HG03103 (cell line): ENCODE results near the gene RPP25L.

ENCODE experiments used
- ATAC-seq: cut with Tn5 transposase; IDR thresholded peaks from one replicate; pipeline ENCODE4 v1.9.1; 2021; ENCODE audit warnings: low read depth; ENCODE audit not compliant: unreplicated experiment

Gene RPP25L

DNA sequence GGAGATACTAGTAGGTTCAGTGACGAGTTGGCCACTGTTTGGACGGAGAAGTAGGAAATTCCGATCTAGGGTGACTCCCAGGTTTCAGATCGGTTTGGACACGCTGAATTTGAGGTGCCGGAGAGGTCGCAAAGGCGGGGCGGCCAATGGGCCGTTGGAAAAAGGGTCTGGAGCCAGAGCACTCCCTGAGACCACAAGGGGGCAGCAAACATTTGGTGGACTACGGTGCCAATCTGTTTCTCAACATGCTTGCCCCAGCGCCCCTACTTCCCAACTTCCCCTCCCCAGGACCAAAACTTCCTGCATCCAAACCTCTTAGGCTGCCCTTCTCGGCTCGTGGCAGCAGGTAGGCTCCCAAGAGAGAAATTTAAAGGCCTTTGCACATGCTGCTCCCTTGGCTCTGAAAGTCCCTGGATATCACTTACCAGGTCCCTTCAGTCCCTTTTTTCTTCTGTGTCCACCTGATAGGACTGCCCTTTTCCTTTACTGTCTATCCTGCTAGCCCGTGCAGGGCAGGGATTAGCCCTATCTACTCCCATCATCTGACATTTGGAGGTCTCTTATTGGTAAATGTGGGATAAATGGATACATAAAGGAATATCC lies 992 bp upstream of the RPP25L start:
- ATAC-seq = no peak

DNA sequence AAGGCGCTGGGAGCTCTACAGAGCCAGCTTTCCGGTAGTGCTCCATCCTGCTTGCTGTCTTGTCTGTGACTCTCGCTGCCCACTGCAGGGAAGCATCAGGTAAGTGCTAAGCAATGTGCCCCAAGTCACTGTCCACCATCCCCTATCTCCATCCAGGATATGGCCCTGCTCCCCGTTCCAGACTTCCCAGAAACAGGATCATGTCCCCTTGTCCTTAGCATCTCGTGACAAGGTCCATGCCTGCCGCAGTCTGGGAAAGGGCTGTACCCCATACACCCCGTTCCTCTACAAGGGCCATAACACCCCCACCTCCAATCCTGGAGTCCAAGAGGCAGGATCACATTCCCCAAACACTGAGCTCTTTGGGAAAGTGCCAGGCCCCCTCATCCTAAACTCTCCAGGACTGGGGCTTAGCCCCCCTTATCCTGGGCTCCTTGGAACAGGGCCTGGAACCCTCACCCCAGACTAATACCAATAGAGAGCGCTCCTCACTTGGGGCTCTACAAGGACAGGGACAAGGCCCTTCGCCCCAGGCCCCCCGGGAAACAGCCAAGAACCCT lies 566 bp downstream of the RPP25L start:
- no peak for ATAC-seq

DNA sequence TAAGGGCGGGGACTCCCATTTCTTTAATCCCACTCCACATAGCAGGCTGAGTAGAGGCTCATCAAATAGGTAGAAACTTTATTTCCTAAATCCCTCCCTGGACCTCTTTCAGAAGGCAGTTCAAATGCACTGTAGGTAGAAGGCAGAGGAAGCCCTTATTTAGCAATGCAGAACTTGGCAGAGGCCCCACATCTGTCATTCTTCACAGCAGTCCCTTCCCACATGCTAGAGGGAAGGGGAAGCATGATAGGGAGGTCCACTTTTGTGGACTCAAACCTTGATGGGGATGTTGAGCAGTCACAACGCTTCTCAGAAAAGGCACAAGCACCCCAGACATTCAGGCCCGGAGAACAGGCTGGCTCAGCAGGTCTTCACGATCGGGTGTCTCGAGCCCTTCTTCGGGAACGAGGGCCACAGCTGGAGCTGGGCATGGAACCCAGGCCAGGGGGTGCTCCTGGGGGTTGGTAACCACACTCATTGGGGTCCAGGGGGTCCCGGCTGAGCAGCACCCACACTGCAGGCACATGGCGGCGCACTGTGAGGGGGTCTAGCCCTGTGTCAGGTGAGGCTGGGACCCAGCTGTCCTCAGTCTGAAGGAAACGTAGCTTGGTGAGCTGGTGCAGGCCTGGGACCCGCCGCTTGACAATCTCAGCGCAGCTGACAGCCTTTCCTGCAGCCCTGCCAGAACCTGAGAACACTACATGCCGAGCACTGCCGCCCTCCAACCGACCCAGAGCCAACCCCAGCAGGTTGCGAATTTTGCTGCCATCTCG lies 1.3 kb downstream of the RPP25L start:
- no peak for ATAC-seq

DNA sequence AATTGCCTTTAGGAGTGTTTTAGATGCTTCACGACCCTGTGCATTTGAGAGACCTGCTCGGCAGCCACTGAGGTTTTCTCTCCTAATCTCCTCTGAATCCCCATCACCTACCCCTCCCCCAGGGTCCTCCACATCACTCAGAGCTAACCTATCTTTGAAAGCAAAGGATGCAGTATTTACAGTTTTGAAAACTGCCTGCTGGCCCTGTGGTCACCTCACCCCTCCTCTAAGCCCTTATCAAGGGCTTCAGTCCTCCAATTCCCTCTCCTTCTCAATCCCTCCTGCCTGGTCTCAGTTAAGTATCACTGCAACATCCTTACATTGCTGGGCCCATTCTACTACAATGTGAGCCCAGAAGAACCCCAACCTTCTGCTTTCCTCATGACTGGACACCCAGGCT lies 4.6 kb downstream of the RPP25L start:
- ATAC-seq = no peak

DNA sequence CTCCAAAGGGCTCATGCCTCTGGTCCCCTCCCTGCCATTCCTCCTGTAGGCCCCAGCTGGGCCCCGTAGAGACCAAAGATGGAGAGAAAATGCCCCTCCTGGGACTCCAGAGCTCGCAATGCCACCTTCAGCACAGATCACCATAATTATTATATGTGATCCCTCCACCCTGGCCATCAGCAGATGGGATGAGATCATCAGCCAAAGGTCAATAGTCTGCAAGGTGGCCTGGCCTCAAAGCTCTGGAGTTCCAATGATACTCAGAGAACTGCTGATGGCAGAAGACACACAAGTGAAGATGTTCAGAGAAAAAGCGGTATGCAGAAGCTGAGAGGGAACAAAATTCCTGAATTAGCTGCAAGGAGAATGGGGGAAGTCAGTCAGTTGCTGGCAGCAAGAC lies 5.0 kb downstream of the RPP25L start:
- ATAC-seq = no peak

DNA sequence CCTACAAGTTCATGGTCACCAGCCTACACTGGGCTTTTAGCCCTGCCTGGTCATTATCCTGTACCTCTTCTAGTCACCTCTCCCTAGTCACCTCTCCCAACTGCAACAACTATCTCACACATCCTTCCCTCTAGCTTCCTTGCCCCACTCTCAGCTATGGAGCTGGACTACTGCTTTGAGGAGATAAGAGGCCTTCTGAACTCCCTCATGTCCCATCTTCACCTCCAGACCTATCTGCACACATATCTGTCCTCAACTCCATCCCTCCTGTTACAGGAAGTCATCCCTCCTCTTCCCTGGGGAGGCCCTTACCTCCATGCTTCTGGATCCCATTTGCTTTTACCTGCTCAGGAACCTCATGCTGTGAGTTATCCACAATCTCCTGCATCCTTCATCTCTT lies 5.7 kb downstream of the RPP25L start:
- no peak for ATAC-seq

DNA sequence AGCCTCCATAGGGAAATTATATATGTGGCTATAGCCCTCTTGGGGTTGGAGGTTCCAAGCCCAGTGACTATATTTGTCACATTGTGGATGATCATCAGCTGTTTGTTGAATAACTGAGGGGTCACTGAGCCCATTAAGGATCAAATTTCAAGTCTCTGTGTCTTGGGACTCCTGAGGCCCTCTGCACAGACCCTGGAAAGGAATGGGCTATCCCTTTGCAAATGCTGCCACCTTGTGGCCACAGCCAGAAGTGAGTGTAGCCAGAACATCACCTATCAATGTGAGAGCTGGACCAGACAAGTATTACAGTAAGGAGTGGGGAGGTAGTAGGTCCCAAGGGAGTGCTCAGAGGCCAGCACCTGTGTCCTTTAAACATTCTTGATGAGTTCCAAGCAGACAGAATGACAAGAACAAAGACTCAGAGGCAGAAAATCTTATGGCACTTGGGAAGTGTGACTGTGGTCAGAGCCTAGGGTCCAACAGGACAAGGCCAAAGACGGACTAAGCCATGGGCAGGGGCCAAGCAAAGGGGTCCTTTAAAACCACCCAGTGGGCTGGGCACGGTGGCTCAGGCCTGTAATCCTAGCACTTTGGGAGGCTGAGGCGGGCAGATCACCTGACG lies 8.2 kb downstream of the RPP25L start:
- no peak for ATAC-seq

- no peak for ATAC-seq
Measured at GRCh38 chr9:34601937-34602573, 9.8 kb downstream of the RPP25L start.

DNA sequence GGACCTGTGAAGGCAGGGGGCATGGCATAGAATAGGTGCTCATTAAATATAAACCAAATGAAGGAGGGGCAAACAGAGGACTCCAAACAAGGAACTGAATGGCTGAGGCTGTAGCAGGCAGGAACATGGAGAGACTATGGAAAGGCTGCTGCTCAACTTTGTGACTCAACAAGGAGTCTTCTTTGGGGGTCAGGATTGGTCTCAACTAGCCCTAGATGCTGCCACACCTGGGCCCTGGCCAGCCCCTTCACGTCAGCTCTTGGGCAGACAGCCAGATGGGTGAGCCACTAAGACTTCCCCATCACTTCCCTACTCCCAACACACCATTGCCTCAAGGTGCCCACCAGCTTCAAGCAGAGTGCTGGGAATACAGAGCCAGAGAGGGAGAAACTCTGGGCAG lies 11.0 kb downstream of the RPP25L start:
- no peak for ATAC-seq

DNA sequence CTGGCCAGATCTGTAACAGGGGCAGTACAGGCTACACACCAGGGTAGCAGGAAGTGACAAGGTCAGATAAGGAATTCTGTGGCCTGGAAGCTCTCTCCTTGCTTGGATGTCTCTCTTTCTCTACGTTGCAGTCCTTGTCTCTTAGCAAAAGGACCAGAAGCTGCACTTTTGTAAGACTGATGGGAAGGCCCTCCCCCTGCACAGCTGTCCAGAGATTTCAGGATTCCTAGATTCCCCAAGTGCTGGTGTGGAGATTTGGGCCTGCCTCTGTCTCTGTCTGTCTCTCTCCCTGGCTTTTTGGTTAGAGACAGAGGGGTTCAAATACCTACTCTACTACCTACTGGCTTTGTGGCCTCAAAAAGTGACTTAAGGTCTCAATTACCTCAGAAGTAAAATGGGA lies 12.4 kb downstream of the RPP25L start:
- ATAC-seq = no peak

DNA sequence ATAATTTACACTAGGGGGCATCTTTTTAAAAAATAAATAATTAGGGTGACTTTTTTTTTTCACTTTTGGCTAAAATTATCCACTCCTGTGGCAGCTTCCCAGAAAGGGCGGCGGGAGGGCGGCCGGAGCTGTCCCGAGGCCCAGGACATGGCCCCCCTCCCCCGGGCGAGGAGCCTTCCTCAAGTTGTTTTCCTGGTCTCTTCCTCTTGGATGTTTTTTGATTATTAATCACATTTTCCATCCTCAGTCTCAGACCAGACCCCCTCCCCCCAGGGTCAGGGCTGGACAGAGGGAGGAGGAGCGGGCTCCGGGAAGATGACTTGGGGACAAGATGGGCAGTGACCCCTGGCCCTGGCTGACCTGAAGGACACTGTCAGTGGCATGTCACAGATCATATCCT lies 17.7 kb downstream of the RPP25L start:
- no peak for ATAC-seq

- ATAC-seq = no peak
Measured at GRCh38 chr9:34592895-34593601, 18.8 kb downstream of the RPP25L start.

DNA sequence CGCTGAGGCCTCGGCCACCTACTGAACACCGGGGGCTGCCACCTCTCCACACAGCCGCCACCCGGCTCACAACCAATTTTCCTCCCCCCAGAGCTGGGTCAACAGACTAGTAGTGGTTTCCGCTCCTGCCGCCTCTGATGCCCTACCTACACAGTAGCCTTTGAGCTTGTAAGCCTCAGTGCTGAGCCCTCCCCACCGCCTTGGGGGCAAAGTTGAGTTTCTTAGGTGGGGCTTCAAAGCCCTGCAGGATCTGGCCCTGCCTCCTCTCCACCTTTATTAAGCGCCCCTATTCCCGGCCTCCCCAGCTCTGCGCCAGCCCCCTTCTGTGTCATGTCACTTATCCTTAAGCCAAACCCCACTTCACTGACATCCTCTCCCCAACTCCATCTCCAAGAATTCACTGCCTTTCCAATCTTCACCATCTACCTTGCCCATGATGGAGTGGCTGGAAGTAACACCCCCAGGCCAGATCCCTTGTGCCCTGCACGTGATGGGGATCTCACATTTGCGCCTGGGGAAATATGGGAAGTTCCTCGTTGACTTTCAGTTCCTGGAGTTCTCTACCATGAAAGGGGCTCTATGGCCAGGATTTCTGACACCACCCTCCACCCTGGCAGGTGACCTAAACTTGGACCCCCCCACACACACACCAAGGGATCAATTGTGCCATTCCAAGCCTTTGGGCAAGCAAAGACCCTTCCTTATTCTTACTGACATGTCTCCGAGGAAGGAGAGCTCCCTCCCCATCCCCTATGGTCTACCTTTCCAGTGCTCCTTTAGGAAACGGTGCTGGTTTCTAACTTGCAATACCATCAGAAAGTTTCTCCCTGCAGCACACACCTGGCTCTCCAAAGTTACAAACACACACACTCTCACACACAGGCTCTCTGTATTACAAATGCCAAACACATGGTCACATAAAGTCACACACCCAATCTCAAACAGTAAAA lies 19.7 kb downstream of the RPP25L start:
- no peak for ATAC-seq

- no peak for ATAC-seq
Measured at GRCh38 chr9:34591248-34591916, 20.5 kb downstream of the RPP25L start.

DNA sequence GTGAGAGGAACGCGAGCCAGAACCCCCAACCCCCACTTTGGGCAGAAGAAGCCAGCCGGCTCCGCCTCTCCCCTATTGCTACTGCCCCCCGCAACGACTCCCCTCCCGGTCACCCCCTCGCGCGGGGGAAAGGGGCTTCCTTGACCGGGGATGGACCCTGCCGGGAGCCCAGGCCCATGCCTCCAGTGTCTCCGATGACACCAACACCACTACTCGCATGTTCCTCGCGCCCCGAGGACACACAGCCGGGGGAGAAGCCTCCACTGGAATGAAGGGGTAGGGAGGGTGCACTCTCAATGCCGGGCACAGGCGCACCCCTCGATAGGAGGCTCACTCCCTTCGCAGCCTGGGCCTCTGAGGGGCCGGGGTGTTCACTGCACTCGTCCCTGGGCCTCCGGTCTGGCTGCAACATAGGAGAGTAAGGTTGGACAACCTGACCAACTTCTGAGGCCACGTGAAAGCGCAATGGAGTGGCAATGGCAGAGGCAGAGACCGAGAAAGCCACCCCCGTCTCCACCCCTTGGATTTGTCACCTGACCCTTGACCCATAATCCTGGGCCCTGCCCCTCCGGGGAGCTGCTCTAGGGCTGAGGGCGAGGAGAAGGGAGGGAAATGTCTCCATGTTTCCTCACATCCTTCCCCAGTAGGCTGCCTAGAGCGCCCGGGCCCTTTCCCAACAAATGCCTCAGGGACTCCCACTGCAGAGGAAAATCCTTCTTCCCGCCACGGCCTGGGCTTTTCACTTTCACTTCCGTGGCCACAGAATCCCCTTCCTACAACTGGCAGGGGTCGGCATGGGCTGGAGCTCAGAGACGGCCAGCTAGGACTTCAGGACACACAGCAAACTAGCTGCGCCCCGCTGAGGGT lies 21.3 kb downstream of the RPP25L start:
- no peak for ATAC-seq

DNA sequence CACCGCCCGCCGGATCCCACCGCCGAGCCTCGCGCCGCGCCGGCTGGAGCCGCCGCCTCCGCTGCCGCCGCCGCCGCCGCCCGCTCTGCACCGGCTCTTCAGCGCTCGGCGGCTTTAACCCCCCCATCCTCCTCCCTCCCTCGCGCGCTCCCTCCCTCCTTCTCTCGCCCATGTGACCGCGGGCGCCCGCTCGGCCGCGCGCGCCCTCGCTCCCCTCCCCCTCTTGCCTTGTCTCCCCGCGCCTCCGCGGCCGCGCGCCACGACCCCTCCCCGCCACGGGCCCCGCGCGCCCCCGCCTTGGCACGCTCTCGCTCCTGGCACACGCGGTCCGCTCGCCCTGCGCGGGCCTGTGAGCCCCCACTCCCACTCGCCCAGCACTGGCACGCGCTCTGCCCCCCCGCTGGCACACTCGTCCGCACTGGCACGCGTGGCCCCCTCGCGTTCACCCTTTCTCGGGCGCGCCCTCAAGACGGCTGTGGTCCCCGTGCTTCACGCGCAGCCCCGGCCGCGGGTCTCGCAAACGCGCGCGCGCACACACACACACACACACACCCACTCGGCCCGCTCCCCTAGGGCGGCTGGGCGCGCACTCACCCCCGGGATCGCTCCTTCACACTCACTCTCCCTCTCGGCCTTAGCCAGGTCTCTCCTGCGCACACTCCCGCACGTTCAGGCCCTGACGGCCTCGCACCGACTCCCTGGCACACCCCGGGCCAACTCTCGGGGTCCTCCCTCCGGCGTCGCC lies 22.1 kb downstream of the RPP25L start, which contains the start of gene CNTFR:
Gene CNTFR (minus strand): TSS at position 89 of the 745 bp plus-strand sequence. CDS start 20,743 bp downstream, outside the sequence.
- no peak for ATAC-seq
